Caco-2 (cell line): Measurements from ENCODE around the gene STAP2. TPM values are rescaled to one million over a fixed set of nuclear protein-coding genes. Genes with fewer than 3 reads are reported as not detected.

Experiments
- BruUV-seq: library from RNA; stranded (reverse); fragments of 400-500 nt; replicated peaks from 2 replicates; lab custom pipeline; 2021; lab: Mats Ljungman, UMichigan
- CTCF ChIA-PET: fragments of 300-600 bp; sonication (Branson Sonifier 250); formaldehyde crosslinking; loops from one replicate; lab custom pipeline; 2022; ENCODE audit warnings: antibody characterized with exemption; lab: Charles Lee
- POLR2A ChIA-PET: fragments of 300-600 bp; sonication (Branson Sonifier 250); formaldehyde crosslinking; loops from one replicate; lab custom pipeline; 2022; ENCODE audit warnings: antibody characterized with exemption; lab: Charles Lee
- DNase-seq, 2 experiments: peaks; one replicate each; pipeline versions ENCODE4 v3.0.0 to v3.0.0-alpha.2; 2020 to 2022
- H3K27me3 ChIP-seq: replicated peaks from 2 replicates; pipeline ENCODE4 v1.6.0; 2011; ENCODE audit warnings: low read length; ENCODE audit not compliant: control insufficient read depth, insufficient read depth
- H3K36me3 ChIP-seq: 2 replicates; pipeline ENCODE4 v1.5.1; 2011; ENCODE audit warnings: low read length; ENCODE audit not compliant: control insufficient read depth, insufficient read depth
- H3K4me1 ChIP-seq: fragments of 250-450 bp; sonication (Bioruptor Pico); 2 replicates; pipeline ENCODE4 v1.5.1; 2020; ENCODE audit warnings: mild to moderate bottlenecking
- H3K4me3 ChIP-seq: 2 replicates; pipeline ENCODE4 v1.5.1; 2011; ENCODE audit warnings: low read depth, mild to moderate bottlenecking, control low read depth, low read length
- H3K9me3 ChIP-seq: fragments of 250-450 bp; sonication (Bioruptor Pico); 2 replicates; pipeline ENCODE4 v1.5.1; 2020; ENCODE audit warnings: mild to moderate bottlenecking, moderate library complexity
- H3K27ac Mint-ChIP-seq: one replicate; pipeline ENCODE4 v1.8.0; 2022; ENCODE audit warnings: mixed read lengths; ENCODE audit not compliant: unreplicated experiment
- H3K27me3 Mint-ChIP-seq: one replicate; pipeline ENCODE4 v1.8.0; 2022; ENCODE audit warnings: mixed read lengths; ENCODE audit not compliant: insufficient read depth, unreplicated experiment
- H3K36me3 Mint-ChIP-seq: one replicate; pipeline ENCODE4 v1.8.0; 2022; ENCODE audit warnings: mild to moderate bottlenecking, mixed read lengths; ENCODE audit not compliant: insufficient read depth, unreplicated experiment
- H3K4me1 Mint-ChIP-seq: one replicate; pipeline ENCODE4 v1.8.0; 2022; ENCODE audit warnings: low read depth, mixed read lengths; ENCODE audit not compliant: unreplicated experiment
- H3K4me3 Mint-ChIP-seq: one replicate; pipeline ENCODE4 v1.8.0; 2022; ENCODE audit warnings: mild to moderate bottlenecking, moderate library complexity, mixed read lengths; ENCODE audit not compliant: unreplicated experiment
- H3K9me3 Mint-ChIP-seq: one replicate; pipeline ENCODE4 v1.8.0; 2022; ENCODE audit warnings: mixed read lengths; ENCODE audit not compliant: unreplicated experiment
- intact Hi-C: fragments of 100-400 bp; cut with micrococcal nuclease; formaldehyde crosslinking; loops from one replicate; pipeline ENCODE4 v1.10.0; 2022; ENCODE audit not compliant: unreplicated experiment
- total RNA-seq: library from RNA; stranded (reverse); gene quantifications from 2 replicates; pipeline ENCODE4 v1.2.3, GENCODE V29; 2022
- TF ChIP-seq, protein P1 (sequence below), 2 experiments: fragments of 200-600 bp in 1 of 2; IDR thresholded peaks; 1 replicate in 1 of 2; 2 replicates in 1 of 2; pipeline versions ENCODE4 v1.5.1 to v1.8.0; 2011 to 2022; ENCODE audit warnings: antibody characterized with exemption in 1 of 2, control low read depth in 1 of 2, inconsistent platforms in 1 of 2, low read depth in 1 of 2, low read length in 1 of 2, mild to moderate bottlenecking in 1 of 2, moderate library complexity in 1 of 2; ENCODE audit not compliant: insufficient read depth in 1 of 2, severe bottlenecking in 1 of 2, unreplicated experiment in 1 of 2

STAP2 gene
- total RNA-seq, 1 experiment from 2014 or later, result 71.6 TPM

- Histone ChIP-seq H3K4me3 (no peak overlapping the region), H3K9me3 (no peaks in the 10 kb centered on the region), H3K27me3 (no peaks in the 10 kb centered on the region), H3K4me1 (no peaks in the 10 kb centered on the region), H3K36me3 (no peaks in the 10 kb centered on the region)
- no TSS peak for BruUV-seq
- H3K9me3 Mint-ChIP-seq, result no peaks in the 10 kb centered on the region
- no peak overlapping the region for H3K27ac Mint-ChIP-seq
- CTCF ChIA-PET, result interaction anchor here (0.6 to 0.7 kb wide), 3 partner anchors 13 to 991 kb away, joined by 3 to 5 read pairs (median 3); no protein-coding TSS in a partner anchor
- peaks cover under 1% of the 10 kb centered on the region for H3K4me1 Mint-ChIP-seq
- no peak for DNase-seq
- no peaks in the 10 kb centered on the region for H3K36me3 Mint-ChIP-seq
- no peaks in the 10 kb centered on the region for H3K27me3 Mint-ChIP-seq
- intact Hi-C loops, result no loop called here
- POLR2A ChIA-PET, result interaction anchor here (0.6 to 0.7 kb wide), 2 partner anchors 29 to 47 kb away, joined by 3 read pairs; partner anchors contain the start of gene MPND
- TF ChIP-seq, protein P1, sequence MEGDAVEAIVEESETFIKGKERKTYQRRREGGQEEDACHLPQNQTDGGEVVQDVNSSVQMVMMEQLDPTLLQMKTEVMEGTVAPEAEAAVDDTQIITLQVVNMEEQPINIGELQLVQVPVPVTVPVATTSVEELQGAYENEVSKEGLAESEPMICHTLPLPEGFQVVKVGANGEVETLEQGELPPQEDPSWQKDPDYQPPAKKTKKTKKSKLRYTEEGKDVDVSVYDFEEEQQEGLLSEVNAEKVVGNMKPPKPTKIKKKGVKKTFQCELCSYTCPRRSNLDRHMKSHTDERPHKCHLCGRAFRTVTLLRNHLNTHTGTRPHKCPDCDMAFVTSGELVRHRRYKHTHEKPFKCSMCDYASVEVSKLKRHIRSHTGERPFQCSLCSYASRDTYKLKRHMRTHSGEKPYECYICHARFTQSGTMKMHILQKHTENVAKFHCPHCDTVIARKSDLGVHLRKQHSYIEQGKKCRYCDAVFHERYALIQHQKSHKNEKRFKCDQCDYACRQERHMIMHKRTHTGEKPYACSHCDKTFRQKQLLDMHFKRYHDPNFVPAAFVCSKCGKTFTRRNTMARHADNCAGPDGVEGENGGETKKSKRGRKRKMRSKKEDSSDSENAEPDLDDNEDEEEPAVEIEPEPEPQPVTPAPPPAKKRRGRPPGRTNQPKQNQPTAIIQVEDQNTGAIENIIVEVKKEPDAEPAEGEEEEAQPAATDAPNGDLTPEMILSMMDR (IDR thresholded peaks at IDR 0.05; ENCODE audit: insufficient read depth in 1 of 2, low read depth in 1 of 2, low read length in 1 of 2, severe bottlenecking in 1 of 2, unreplicated experiment in 1 of 2), result no peak
- H3K4me3 Mint-ChIP-seq, result no peak overlapping the region
These were observed 42.5 kb downstream of the STAP2 start for GRCh38 chr19:4295972-4296771.

GRCh38 chr19:4294389-4294788 lies 44.2 kb downstream of the STAP2 start:
- H3K36me3 Mint-ChIP-seq, result no peaks in the 10 kb centered on the region
- Histone ChIP-seq H3K27me3 (no peaks in the 10 kb centered on the region), H3K4me1 (no peaks in the 10 kb centered on the region), H3K4me3 (no peak overlapping the region), H3K9me3 (no peaks in the 10 kb centered on the region), H3K36me3 (no peaks in the 10 kb centered on the region)
- ChIA-PET CTCF (no interaction called here), POLR2A (no interaction called here)
- DNase-seq, result no peak
- intact Hi-C loops, result no loop called here
- TF ChIP-seq, protein P1 (IDR thresholded peaks at IDR 0.05; ENCODE audit: insufficient read depth in 1 of 2, low read depth in 1 of 2, low read length in 1 of 2, severe bottlenecking in 1 of 2, unreplicated experiment in 1 of 2), result no peak
- no peaks in the 10 kb centered on the region for H3K4me1 Mint-ChIP-seq
- H3K9me3 Mint-ChIP-seq, result no peaks in the 10 kb centered on the region
- BruUV-seq, result no TSS peak
- H3K27me3 Mint-ChIP-seq, result no peaks in the 10 kb centered on the region
- H3K27ac Mint-ChIP-seq, result no peak overlapping the region
- no peak overlapping the region for H3K4me3 Mint-ChIP-seq

DNA sequence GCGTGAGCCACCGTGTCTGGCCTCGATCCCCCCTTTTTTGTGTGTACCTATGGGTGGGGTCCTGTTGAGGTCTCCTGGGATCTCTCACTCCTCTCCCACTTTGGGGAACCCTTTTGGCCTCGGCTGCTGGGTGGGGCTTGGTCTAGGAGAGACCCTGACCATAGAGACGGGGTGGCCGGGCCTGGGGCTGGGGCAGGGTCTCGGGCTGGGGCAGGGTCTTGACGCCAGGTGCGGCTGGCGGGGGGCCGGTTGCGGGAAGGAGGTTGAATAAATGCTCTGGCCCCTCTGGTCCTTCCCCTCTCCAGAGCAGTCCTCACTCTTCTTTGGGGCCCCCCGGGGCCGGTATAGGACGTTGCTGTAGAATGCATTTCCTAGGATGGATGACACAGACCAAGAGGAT lies 46.1 kb downstream of the STAP2 start:
- Histone ChIP-seq H3K27me3 (no peaks in the 10 kb centered on the region), H3K4me3 (no peak overlapping the region), H3K9me3 (no peaks in the 10 kb centered on the region), H3K4me1 (no peaks in the 10 kb centered on the region), H3K36me3 (no peaks in the 10 kb centered on the region)
- H3K36me3 Mint-ChIP-seq, result no peaks in the 10 kb centered on the region
- H3K9me3 Mint-ChIP-seq, result no peaks in the 10 kb centered on the region
- POLR2A ChIA-PET, result no interaction called here
- no peaks in the 10 kb centered on the region for H3K27me3 Mint-ChIP-seq
- no peak for DNase-seq
- H3K4me1 Mint-ChIP-seq, result no peaks in the 10 kb centered on the region
- TF ChIP-seq, protein P1 (IDR thresholded peaks at IDR 0.05; ENCODE audit: insufficient read depth in 1 of 2, low read depth in 1 of 2, low read length in 1 of 2, severe bottlenecking in 1 of 2, unreplicated experiment in 1 of 2), result no peak
- H3K4me3 Mint-ChIP-seq, result no peak overlapping the region
- CTCF ChIA-PET, result no interaction called here
- no TSS peak for BruUV-seq
- no peak overlapping the region for H3K27ac Mint-ChIP-seq
- intact Hi-C loops, result no loop called here
